ENCODE measurements around the gene LDLRAD4.

LDLRAD4 gene

GRCh38 chr18:13576598-13576997, 358.0 kb downstream of the LDLRAD4 start:
- Histone ChIP-seq H3K9ac (ENCODE audit: low read depth, low read length) (no peak overlapping the region), H3K4me2 (ENCODE audit: insufficient read depth, low read length) (peak overlapping the region; percentile 37; the same call in 1 of the 2 replicates), H3K4me1 (ENCODE audit: insufficient read depth, low read length) (peaks cover 38% of the 10 kb centered on the region), H3K27me3 (ENCODE audit: insufficient read depth, low read length, poor library complexity) (no peaks in the 10 kb centered on the region), H3K4me3 (ENCODE audit: low read depth in 1 of 2, low read length in 2 of 2) (no peak overlapping the region), H3K9me3 (ENCODE audit: insufficient read depth, low read length, severe bottlenecking) (no peaks in the 10 kb centered on the region), H3K79me2 (ENCODE audit: insufficient read depth, low read length) (peaks cover 90% of the 10 kb centered on the region), H3K27ac (ENCODE audit: low read length) (peak overlapping the region; percentile 44), H4K20me1 (ENCODE audit: insufficient read depth, low read length) (peaks cover 41% of the 10 kb centered on the region), H3K36me3 (ENCODE audit: insufficient read depth, low read length) (peaks cover 12% of the 10 kb centered on the region), H2AFZ (ENCODE audit: low read depth, low read length) (no peak overlapping the region)
- TF ChIP-seq CTCF (IDR thresholded peaks at IDR 0.05; ENCODE audit: borderline replicate concordance, extremely low read depth, low read length, poor library complexity, severe bottlenecking) (no peak), EZH2 (IDR thresholded peaks at IDR 0.05; ENCODE audit: borderline replicate concordance, low read depth, low read length, severe bottlenecking) (no peak)
- no peak for ATAC-seq (ENCODE audit: insufficient read depth, low read depth)
- DNase-seq: no peak

- Histone ChIP-seq H3K4me3 (ENCODE audit: low read depth in 1 of 2, low read length in 2 of 2) (no peak overlapping the region), H3K9ac (ENCODE audit: low read depth, low read length) (no peak overlapping the region), H2AFZ (ENCODE audit: low read depth, low read length) (no peak overlapping the region), H3K79me2 (ENCODE audit: insufficient read depth, low read length) (peaks cover 90% of the 10 kb centered on the region), H3K9me3 (ENCODE audit: insufficient read depth, low read length, severe bottlenecking) (no peaks in the 10 kb centered on the region), H3K4me1 (ENCODE audit: insufficient read depth, low read length) (peaks cover 38% of the 10 kb centered on the region), H3K36me3 (ENCODE audit: insufficient read depth, low read length) (peaks cover 17% of the 10 kb centered on the region), H4K20me1 (ENCODE audit: insufficient read depth, low read length) (peaks cover 47% of the 10 kb centered on the region), H3K27ac (ENCODE audit: low read length) (peak overlapping the region; percentile 44), H3K4me2 (ENCODE audit: insufficient read depth, low read length) (peak overlapping the region; percentile 37), H3K27me3 (ENCODE audit: insufficient read depth, low read length, poor library complexity) (no peaks in the 10 kb centered on the region)
- no peak for TF ChIP-seq EZH2 (IDR thresholded peaks at IDR 0.05; ENCODE audit: borderline replicate concordance, low read depth, low read length, severe bottlenecking)
- no peak for TF ChIP-seq CTCF (IDR thresholded peaks at IDR 0.05; ENCODE audit: borderline replicate concordance, extremely low read depth, low read length, poor library complexity, severe bottlenecking)
- ATAC-seq (ENCODE audit: insufficient read depth, low read depth): peak; percentile 86
- DNase-seq: peak; percentile 58
These were observed 358.6 kb downstream of the LDLRAD4 start for GRCh38 chr18:13577091-13577697.

GRCh38 chr18:13577781-13578180, 359.2 kb downstream of the LDLRAD4 start:
- Histone ChIP-seq H3K79me2 (ENCODE audit: insufficient read depth, low read length) (peaks cover 90% of the 10 kb centered on the region), H3K27ac (ENCODE audit: low read length) (peak overlapping the region; percentile 44), H3K4me2 (ENCODE audit: insufficient read depth, low read length) (no peak overlapping the region), H4K20me1 (ENCODE audit: insufficient read depth, low read length) (peaks cover 48% of the 10 kb centered on the region), H3K9ac (ENCODE audit: low read depth, low read length) (no peak overlapping the region), H3K4me1 (ENCODE audit: insufficient read depth, low read length) (peaks cover 38% of the 10 kb centered on the region), H3K27me3 (ENCODE audit: insufficient read depth, low read length, poor library complexity) (no peaks in the 10 kb centered on the region), H2AFZ (ENCODE audit: low read depth, low read length) (no peak overlapping the region), H3K36me3 (ENCODE audit: insufficient read depth, low read length) (peaks cover 17% of the 10 kb centered on the region), H3K4me3 (ENCODE audit: low read depth in 1 of 2, low read length in 2 of 2) (no peak overlapping the region), H3K9me3 (ENCODE audit: insufficient read depth, low read length, severe bottlenecking) (no peaks in the 10 kb centered on the region)
- TF ChIP-seq CTCF (IDR thresholded peaks at IDR 0.05; ENCODE audit: borderline replicate concordance, extremely low read depth, low read length, poor library complexity, severe bottlenecking): no peak
- no peak for TF ChIP-seq EZH2 (IDR thresholded peaks at IDR 0.05; ENCODE audit: borderline replicate concordance, low read depth, low read length, severe bottlenecking)
- DNase-seq (no peak), ATAC-seq (ENCODE audit: insufficient read depth, low read depth) (no peak)

Measured in DND-41 (cell line).